COLO668 (cell line): Measurements from ENCODE around the gene CBFA2T3.
A peak's percentile ranks its signal among the peaks of the same experiment; 100 is the strongest.

Source experiments
- DNase-seq: peaks from one replicate; lab custom pipeline; 2025; ENCODE audit not compliant: unreplicated experiment; lab: John Stamatoyannopoulos, UW

The CBFA2T3 gene

GRCh38 chr16:88865310-88865709 lies 111.7 kb downstream of the CBFA2T3 start:
- no peak for DNase-seq

- DNase-seq, result no peak
These were observed 112.5 kb downstream of the CBFA2T3 start for GRCh38 chr16:88864521-88864920.

GRCh38 chr16:88864099-88864498 lies 112.9 kb downstream of the CBFA2T3 start:
- no peak for DNase-seq

GRCh38 chr16:88863426-88863825 lies 113.6 kb downstream of the CBFA2T3 start:
- no peak for DNase-seq

GRCh38 chr16:88862968-88863367 lies 114.0 kb downstream of the CBFA2T3 start:
- no peak for DNase-seq

- no peak for DNase-seq
These were observed 115.6 kb downstream of the CBFA2T3 start for GRCh38 chr16:88861359-88861758.

GRCh38 chr16:88859381-88860091 lies 117.5 kb downstream of the CBFA2T3 start:
- no peak for DNase-seq

- DNase-seq, result peak; percentile 75
These were observed 119.2 kb downstream of the CBFA2T3 start for GRCh38 chr16:88857728-88858339.

GRCh38 chr16:88856828-88857727 lies 119.9 kb downstream of the CBFA2T3 start, which contains the start of the genes GALNS and TRAPPC2L:
Gene GALNS (minus strand): TSS chr16:88856947. CDS start chr16:88856877, 70 bp downstream.
Gene TRAPPC2L (plus strand): TSS chr16:88857127. CDS start chr16:88857151, 24 bp downstream.
- DNase-seq, result peak; percentile 99

- peak; percentile 31 for DNase-seq
These were observed 120.7 kb downstream of the CBFA2T3 start for GRCh38 chr16:88856122-88856827.

- DNase-seq, result no peak
These were observed 121.3 kb downstream of the CBFA2T3 start for GRCh38 chr16:88855736-88856121.

- no peak for DNase-seq
These were observed 121.8 kb downstream of the CBFA2T3 start for GRCh38 chr16:88855176-88855575.

GRCh38 chr16:88854306-88855111 lies 122.5 kb downstream of the CBFA2T3 start:
- no peak for DNase-seq

- no peak for DNase-seq
These were observed 123.6 kb downstream of the CBFA2T3 start for GRCh38 chr16:88853325-88853941.

- no peak for DNase-seq
These were observed 125.4 kb downstream of the CBFA2T3 start for GRCh38 chr16:88851616-88852015.

- DNase-seq, result no peak
These were observed 126.3 kb downstream of the CBFA2T3 start for GRCh38 chr16:88850531-88851199.

GRCh38 chr16:88848557-88848956 lies 128.4 kb downstream of the CBFA2T3 start:
- no peak for DNase-seq

GRCh38 chr16:88847654-88848053 lies 129.4 kb downstream of the CBFA2T3 start:
- no peak for DNase-seq

GRCh38 chr16:88846088-88846487 lies 130.9 kb downstream of the CBFA2T3 start:
- no peak for DNase-seq
